ENCODE measurements around the gene CRACR2A.

DNA sequence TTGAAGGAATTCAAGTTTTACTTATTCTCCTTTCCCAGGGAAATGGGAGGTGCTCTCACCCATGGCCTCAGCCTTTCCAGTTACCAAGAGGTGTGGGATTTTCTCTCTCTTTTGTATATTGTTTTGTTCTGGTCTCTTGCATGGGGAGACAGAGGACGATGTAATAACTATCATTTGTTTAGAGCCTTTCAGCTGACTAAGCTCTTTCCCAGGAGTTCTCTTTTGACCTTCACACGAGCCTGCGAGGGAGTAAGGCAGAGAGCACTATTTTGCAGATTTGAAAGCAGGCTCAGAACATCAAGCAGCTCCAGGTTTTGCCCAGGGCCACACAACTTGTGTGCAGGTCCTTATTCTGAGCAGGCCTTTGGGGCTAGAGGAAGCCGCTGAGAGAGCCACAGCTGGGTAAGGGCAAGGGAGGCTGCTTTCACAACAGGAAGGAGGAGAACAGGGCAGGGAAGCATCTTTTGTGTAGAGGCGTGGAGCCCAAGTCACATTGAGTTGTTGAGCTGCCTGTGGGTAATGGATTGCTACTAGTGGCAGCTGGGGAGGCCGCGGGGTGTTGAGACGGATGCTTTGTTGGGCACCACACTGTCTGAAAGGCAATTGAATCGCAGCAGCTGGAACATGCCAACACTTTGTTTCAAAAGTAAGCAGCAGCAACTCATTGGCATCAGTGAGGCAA is 145.7 kb downstream of the CRACR2A start:
- TF ChIP-seq, protein P1, sequence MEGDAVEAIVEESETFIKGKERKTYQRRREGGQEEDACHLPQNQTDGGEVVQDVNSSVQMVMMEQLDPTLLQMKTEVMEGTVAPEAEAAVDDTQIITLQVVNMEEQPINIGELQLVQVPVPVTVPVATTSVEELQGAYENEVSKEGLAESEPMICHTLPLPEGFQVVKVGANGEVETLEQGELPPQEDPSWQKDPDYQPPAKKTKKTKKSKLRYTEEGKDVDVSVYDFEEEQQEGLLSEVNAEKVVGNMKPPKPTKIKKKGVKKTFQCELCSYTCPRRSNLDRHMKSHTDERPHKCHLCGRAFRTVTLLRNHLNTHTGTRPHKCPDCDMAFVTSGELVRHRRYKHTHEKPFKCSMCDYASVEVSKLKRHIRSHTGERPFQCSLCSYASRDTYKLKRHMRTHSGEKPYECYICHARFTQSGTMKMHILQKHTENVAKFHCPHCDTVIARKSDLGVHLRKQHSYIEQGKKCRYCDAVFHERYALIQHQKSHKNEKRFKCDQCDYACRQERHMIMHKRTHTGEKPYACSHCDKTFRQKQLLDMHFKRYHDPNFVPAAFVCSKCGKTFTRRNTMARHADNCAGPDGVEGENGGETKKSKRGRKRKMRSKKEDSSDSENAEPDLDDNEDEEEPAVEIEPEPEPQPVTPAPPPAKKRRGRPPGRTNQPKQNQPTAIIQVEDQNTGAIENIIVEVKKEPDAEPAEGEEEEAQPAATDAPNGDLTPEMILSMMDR (IDR thresholded peaks at IDR 0.05; ENCODE audit: insufficient read depth, low read length): no peak
- TF ChIP-seq, protein P2, sequence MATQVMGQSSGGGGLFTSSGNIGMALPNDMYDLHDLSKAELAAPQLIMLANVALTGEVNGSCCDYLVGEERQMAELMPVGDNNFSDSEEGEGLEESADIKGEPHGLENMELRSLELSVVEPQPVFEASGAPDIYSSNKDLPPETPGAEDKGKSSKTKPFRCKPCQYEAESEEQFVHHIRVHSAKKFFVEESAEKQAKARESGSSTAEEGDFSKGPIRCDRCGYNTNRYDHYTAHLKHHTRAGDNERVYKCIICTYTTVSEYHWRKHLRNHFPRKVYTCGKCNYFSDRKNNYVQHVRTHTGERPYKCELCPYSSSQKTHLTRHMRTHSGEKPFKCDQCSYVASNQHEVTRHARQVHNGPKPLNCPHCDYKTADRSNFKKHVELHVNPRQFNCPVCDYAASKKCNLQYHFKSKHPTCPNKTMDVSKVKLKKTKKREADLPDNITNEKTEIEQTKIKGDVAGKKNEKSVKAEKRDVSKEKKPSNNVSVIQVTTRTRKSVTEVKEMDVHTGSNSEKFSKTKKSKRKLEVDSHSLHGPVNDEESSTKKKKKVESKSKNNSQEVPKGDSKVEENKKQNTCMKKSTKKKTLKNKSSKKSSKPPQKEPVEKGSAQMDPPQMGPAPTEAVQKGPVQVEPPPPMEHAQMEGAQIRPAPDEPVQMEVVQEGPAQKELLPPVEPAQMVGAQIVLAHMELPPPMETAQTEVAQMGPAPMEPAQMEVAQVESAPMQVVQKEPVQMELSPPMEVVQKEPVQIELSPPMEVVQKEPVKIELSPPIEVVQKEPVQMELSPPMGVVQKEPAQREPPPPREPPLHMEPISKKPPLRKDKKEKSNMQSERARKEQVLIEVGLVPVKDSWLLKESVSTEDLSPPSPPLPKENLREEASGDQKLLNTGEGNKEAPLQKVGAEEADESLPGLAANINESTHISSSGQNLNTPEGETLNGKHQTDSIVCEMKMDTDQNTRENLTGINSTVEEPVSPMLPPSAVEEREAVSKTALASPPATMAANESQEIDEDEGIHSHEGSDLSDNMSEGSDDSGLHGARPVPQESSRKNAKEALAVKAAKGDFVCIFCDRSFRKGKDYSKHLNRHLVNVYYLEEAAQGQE (IDR thresholded peaks at IDR 0.05; ENCODE audit: insufficient replicate concordance, low read depth): no peak
- TF ChIP-seq GABPA (IDR thresholded peaks at IDR 0.05; ENCODE audit: low read depth) (no peak), SPI1 (IDR thresholded peaks at IDR 0.05; ENCODE audit: borderline replicate concordance, low read depth) (no peak)
